GM12891 (cell line): Measurements from ENCODE around the gene CDCA7. TPM values are rescaled to one million over a fixed set of nuclear protein-coding genes. Genes with fewer than 3 reads are reported as not detected.
"Not testable (repeated sequence)": the region's sequence is repeated elsewhere in the genome, so short reads cannot be mapped to it uniquely, and the experiment has no call there.

Source experiments
- DNase-seq: peaks from one replicate; pipeline ENCODE4 v3.0.0; 2011; ENCODE audit warnings: low spot score; ENCODE audit not compliant: insufficient read length
- FAIRE-seq: peaks from 2 replicates; lab custom pipeline; 2011; peaks lifted over from hg19 to GRCh38; lab: Jason Lieb, UNC
- PAX5 ChIP-seq: IDR thresholded peaks from 2 replicates; pipeline ENCODE4 v1.6.1; 2011; ENCODE audit warnings: low read length, moderate library complexity, mild to moderate bottlenecking; ENCODE audit not compliant: insufficient read depth, severe bottlenecking
- POLR2A ChIP-seq: IDR thresholded peaks from 2 replicates; pipeline ENCODE4 v1.6.1; 2011; ENCODE audit warnings: low read depth, low read length, control low read depth
- POLR2AphosphoS5 ChIP-seq: IDR thresholded peaks from 2 replicates; pipeline ENCODE4 v1.6.1; 2011; ENCODE audit warnings: low read depth, low read length, control low read depth
- POU2F2 ChIP-seq: IDR thresholded peaks from 2 replicates; pipeline ENCODE4 v1.6.1; 2011; ENCODE audit warnings: low read depth, mild to moderate bottlenecking, control low read depth, low read length, moderate library complexity
- SPI1 ChIP-seq: IDR thresholded peaks from 2 replicates; pipeline ENCODE4 v1.6.1; 2011; ENCODE audit warnings: low read depth, low read length, control low read depth
- TAF1 ChIP-seq: IDR thresholded peaks from 2 replicates; pipeline ENCODE4 v1.6.1; 2011; ENCODE audit warnings: low read depth, low read length, control low read depth
- polyA plus RNA-seq: library from polyadenylated mRNA; unstranded; fragments of >200 nt; gene quantifications from one replicate; pipeline ENCODE4 v1.2.1, GENCODE V29; 2012; ENCODE audit warnings: low read depth, missing spikeins, inconsistent platforms; ENCODE audit not compliant: missing spikeins

The CDCA7 gene
- 17.7 TPM for polyA plus RNA-seq

- DNase-seq (peak; percentile 71), FAIRE-seq (peak; percentile 48)
- TF ChIP-seq TAF1 = peak; percentile 31; the same call in 1 of the 2 replicates
- no peak for TF ChIP-seq POLR2AphosphoS5
- TF ChIP-seq POLR2A = 0 out of 2 replicates have a peak, but pooled peaks have one; percentile 17
- no peak for TF ChIP-seq SPI1
- TF ChIP-seq PAX5 = no peak
Measured at GRCh38 chr2:173354582-173355131, at the start of gene CDCA7. Gene CDCA7 (plus strand): TSS chr2:173354872. CDS start chr2:173354964, 92 bp downstream.

GRCh38 chr2:173305303-173305702 lies 49.4 kb upstream of the CDCA7 start:
- no peak for FAIRE-seq
- no peak for DNase-seq
- no peak for TF ChIP-seq SPI1
- TF ChIP-seq POLR2AphosphoS5 = no peak
- no peak for TF ChIP-seq POU2F2
- no peak for TF ChIP-seq TAF1
- TF ChIP-seq PAX5 = no peak
- TF ChIP-seq POLR2A = no peak

GRCh38 chr2:173307293-173307692 lies 47.4 kb upstream of the CDCA7 start:
- TF ChIP-seq POLR2A (no peak), POU2F2 (no peak), POLR2AphosphoS5 (no peak)
- DNase-seq (peak; percentile 18), FAIRE-seq (peak; percentile 58)

GRCh38 chr2:173309370-173309769 lies 45.3 kb upstream of the CDCA7 start:
- not testable (repeated sequence) for DNase-seq, FAIRE-seq

- FAIRE-seq (no peak), DNase-seq (no peak)
- TF ChIP-seq PAX5 = no peak
- TF ChIP-seq POLR2A = no peak
- TF ChIP-seq TAF1 = no peak
- no peak for TF ChIP-seq SPI1
- TF ChIP-seq POU2F2 = no peak
- no peak for TF ChIP-seq POLR2AphosphoS5
Measured at GRCh38 chr2:173311844-173312606, 42.6 kb upstream of the CDCA7 start.

GRCh38 chr2:173323371-173323770 lies 31.3 kb upstream of the CDCA7 start:
- no peak for TF ChIP-seq PAX5
- no peak for TF ChIP-seq TAF1
- TF ChIP-seq POLR2AphosphoS5 = no peak
- no peak for TF ChIP-seq POU2F2
- TF ChIP-seq POLR2A = no peak
- TF ChIP-seq SPI1 = no peak
- FAIRE-seq (no peak), DNase-seq (no peak)

- DNase-seq (no peak), FAIRE-seq (no peak)
- TF ChIP-seq POU2F2 (no peak), POLR2AphosphoS5 (no peak), SPI1 (no peak), TAF1 (no peak), POLR2A (no peak)
Measured at GRCh38 chr2:173326806-173327205, 27.9 kb upstream of the CDCA7 start.

- no peak for TF ChIP-seq POLR2AphosphoS5
- TF ChIP-seq TAF1 = no peak
- TF ChIP-seq POU2F2 = no peak
- no peak for TF ChIP-seq PAX5
- TF ChIP-seq SPI1 = no peak
- TF ChIP-seq POLR2A = no peak
- FAIRE-seq (no peak), DNase-seq (no peak)
Measured at GRCh38 chr2:173327421-173327820, 27.3 kb upstream of the CDCA7 start.

- FAIRE-seq, DNase-seq: not testable (repeated sequence)
Measured at GRCh38 chr2:173333003-173333402, 21.7 kb upstream of the CDCA7 start.

- no peak for TF ChIP-seq PAX5
- TF ChIP-seq POLR2A = no peak
- no peak for TF ChIP-seq SPI1
- TF ChIP-seq POLR2AphosphoS5 = no peak
- no peak for TF ChIP-seq TAF1
- no peak for TF ChIP-seq POU2F2
- DNase-seq (no peak), FAIRE-seq (no peak)
Measured at GRCh38 chr2:173339807-173340206, 14.9 kb upstream of the CDCA7 start.

GRCh38 chr2:173343921-173344320 lies 10.8 kb upstream of the CDCA7 start:
- DNase-seq (no peak), FAIRE-seq (no peak)
- TF ChIP-seq PAX5 (no peak), SPI1 (no peak), POLR2AphosphoS5 (no peak), TAF1 (no peak), POLR2A (no peak), POU2F2 (no peak)
